ENCODE measurements around the gene RGN.
"Not testable (repeated sequence)": the region's sequence is repeated elsewhere in the genome, so short reads cannot be mapped to it uniquely, and the experiment has no call there.

RGN gene

DNA sequence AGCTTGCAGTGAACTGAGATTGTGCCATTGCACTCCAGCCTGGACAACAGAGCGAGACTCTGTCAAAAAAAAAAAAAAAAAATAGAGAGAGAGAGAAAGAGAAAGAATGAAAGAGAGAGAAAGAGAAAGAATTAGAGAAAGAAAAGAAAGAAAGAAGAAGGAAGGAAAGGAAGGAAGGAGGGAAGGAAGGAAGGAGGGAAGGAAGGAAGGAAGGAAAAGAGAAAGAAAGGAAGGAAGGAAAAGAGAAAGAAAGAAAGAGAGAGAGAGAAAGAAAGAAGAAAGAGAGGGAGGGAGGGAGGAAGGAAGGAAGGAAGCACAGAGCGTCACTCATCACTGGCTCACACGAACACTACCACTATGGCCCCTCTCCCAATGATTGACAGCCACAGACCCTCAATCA, 46.2 kb downstream of the RGN start:
- not testable (repeated sequence) for DNase-seq

GRCh38 chrX:47129157-47129898, 51.1 kb downstream of the RGN start:
- DNase-seq, result peak; percentile 85 to 87

DNA sequence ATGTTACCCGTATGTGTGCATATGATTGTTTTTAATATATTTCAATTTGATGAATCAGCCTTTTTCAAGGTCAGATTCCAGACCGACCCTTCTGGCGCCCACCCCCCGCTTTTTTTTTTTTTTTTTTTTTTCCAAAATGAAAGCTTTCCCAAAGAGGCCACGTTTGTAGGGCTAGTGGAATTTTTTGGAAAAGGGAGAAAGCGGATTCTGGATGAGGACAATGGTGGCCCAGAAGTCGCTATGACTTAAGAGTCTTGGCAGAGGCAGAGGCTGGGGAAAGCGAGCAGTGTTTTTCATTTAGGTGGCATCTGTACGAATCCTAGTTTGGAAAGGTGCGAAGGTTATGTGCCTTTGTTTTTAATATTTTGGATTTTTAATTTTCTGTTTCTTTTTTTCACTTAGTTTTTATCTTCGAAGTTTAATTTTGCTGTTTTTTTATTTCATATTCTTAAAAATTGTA, 51.7 kb downstream of the RGN start:
- DNase-seq, result no peak

- DNase-seq, result no peak
Measured at GRCh38 chrX:47133493-47133892, 55.2 kb downstream of the RGN start.

- not testable (repeated sequence) for DNase-seq
Measured at GRCh38 chrX:47135650-47136049, 57.4 kb downstream of the RGN start.

- DNase-seq, result no peak
Measured at GRCh38 chrX:47138171-47138570, 59.9 kb downstream of the RGN start.
